Panc1 (cell line): Measurements from ENCODE around the gene DLG5. TPM values are rescaled to one million over a fixed set of nuclear protein-coding genes. Genes with fewer than 3 reads are reported as not detected.

ENCODE experiments used
- ATAC-seq: fragments of 200-7000 bp; cut with Tn5 transposase; 2 replicates; pipeline ENCODE4 v1.9.1; 2020; ENCODE audit warnings: mild to moderate bottlenecking, moderate library complexity
- BruUV-seq: library from RNA; stranded (reverse); fragments of 400-500 nt; replicated peaks from 2 replicates; lab custom pipeline; 2021; lab: Mats Ljungman, UMichigan
- CTCF ChIA-PET: fragments of 300-600 bp; sonication (Branson Sonifier 250); formaldehyde crosslinking; loops from one replicate; lab custom pipeline; 2022; ENCODE audit warnings: antibody characterized with exemption; lab: Charles Lee
- POLR2A ChIA-PET: fragments of 300-600 bp; sonication (Branson Sonifier 250); formaldehyde crosslinking; loops from one replicate; lab custom pipeline; 2022; ENCODE audit warnings: antibody characterized with exemption; lab: Charles Lee
- DNase-seq: peaks from one replicate; pipeline ENCODE4 v3.0.0-alpha.2; 2010; ENCODE audit warnings: low read depth, low spot score
- H3K27ac ChIP-seq: 2 replicates; pipeline ENCODE4 v1.5.1; 2011; ENCODE audit warnings: mild to moderate bottlenecking, low read length, inconsistent platforms
- H3K27me3 ChIP-seq: fragments of 200-500 bp; sonication (Bioruptor generic); 2 replicates; pipeline ENCODE4 v1.6.0; 2014; ENCODE audit warnings: low read length, inconsistent platforms; ENCODE audit not compliant: control insufficient read depth, insufficient read depth
- H3K36me3 ChIP-seq: fragments of 200-500 bp; sonication (Bioruptor generic); 2 replicates; pipeline ENCODE4 v1.5.1; 2014; ENCODE audit warnings: inconsistent platforms, mild to moderate bottlenecking, low read length, moderate library complexity; ENCODE audit not compliant: control insufficient read depth, insufficient read depth
- H3K4me1 ChIP-seq: 2 replicates; pipeline ENCODE4 v1.5.1; 2011; ENCODE audit warnings: inconsistent platforms, mild to moderate bottlenecking, low read length, moderate library complexity; ENCODE audit not compliant: control insufficient read depth, insufficient read depth
- H3K4me3 ChIP-seq, 2 experiments: 2 replicates each; pipeline ENCODE4 v1.5.1; 2011 to 2012; ENCODE audit warnings: low read depth in 2 of 2, low read length in 2 of 2, mild to moderate bottlenecking in 2 of 2, inconsistent platforms in 1 of 2, moderate library complexity in 1 of 2
- H3K9me3 ChIP-seq: fragments of 200-500 bp; sonication (Bioruptor generic); 2 replicates; pipeline ENCODE4 v1.5.1; 2014; ENCODE audit warnings: low read depth, mild to moderate bottlenecking, inconsistent platforms, low read length, moderate library complexity; ENCODE audit not compliant: control insufficient read depth, insufficient read depth
- CTCF ChIP-seq: fragments of 450-650 bp; IDR thresholded peaks from 2 replicates; pipeline ENCODE4 v1.5.1; 2017; ENCODE audit warnings: mild to moderate bottlenecking
- POLR2AphosphoS5 ChIP-seq: IDR thresholded peaks from 2 replicates; pipeline ENCODE4 v1.6.1; 2012; ENCODE audit warnings: mild to moderate bottlenecking, low read depth, low read length, moderate library complexity
- REST ChIP-seq, 2 experiments: IDR thresholded peaks; 2 replicates each; pipeline ENCODE4 v1.6.1; 2011 to 2012; ENCODE audit warnings: low read depth in 2 of 2, control low read depth in 1 of 2, low read length in 1 of 2, mild to moderate bottlenecking in 1 of 2, moderate library complexity in 1 of 2; ENCODE audit not compliant: insufficient read depth in 1 of 2
- SIN3A ChIP-seq: IDR thresholded peaks from 2 replicates; pipeline ENCODE4 v1.6.1; 2012; ENCODE audit warnings: low read depth, mild to moderate bottlenecking, low read length, moderate library complexity, borderline replicate concordance; ENCODE audit not compliant: insufficient read depth
- TCF7L2 ChIP-seq: IDR thresholded peaks from 2 replicates; pipeline ENCODE4 v1.6.1; 2011; ENCODE audit warnings: mild to moderate bottlenecking, low read depth, low read length, inconsistent platforms
- in situ Hi-C: cut with HindIII; loops from 2 replicates; pipeline ENCODE4 v1.10.0; 2016; ENCODE audit warnings: low sequenced_read_pairs, low pct_unique_long_range_greater_than_20kb
- intact Hi-C: fragments of 100-400 bp; cut with micrococcal nuclease; formaldehyde crosslinking; loops from one replicate; pipeline ENCODE4 v1.10.0; 2022; ENCODE audit not compliant: unreplicated experiment
- total RNA-seq: library from RNA; stranded (reverse); gene quantifications from one replicate; pipeline ENCODE4 v1.2.1, GENCODE V29; 2021; ENCODE audit not compliant: unreplicated experiment

The DLG5 gene
- total RNA-seq, 1 experiment from 2014 or later = 85.6 TPM

GRCh38 chr10:77801474-77802161 lies 124.9 kb downstream of the DLG5 start:
- no peaks in the 10 kb centered on the region for H3K4me1 ChIP-seq
- H3K27me3 ChIP-seq = no peaks in the 10 kb centered on the region
- ATAC-seq (no peak), DNase-seq (no peak)
- H3K36me3 ChIP-seq = peaks cover 8% of the 10 kb centered on the region; the same call in 1 of the 2 replicates
- BruUV-seq = no TSS peak
- H3K4me3 ChIP-seq = no peak overlapping the region
- TF ChIP-seq POLR2AphosphoS5 = no peak
- no peak for TF ChIP-seq CTCF
- TF ChIP-seq SIN3A = no peak
- no peak for TF ChIP-seq REST (IDR thresholded peaks at IDR 0.05; ENCODE audit: insufficient read depth in 1 of 2, low read depth in 2 of 2, low read length in 1 of 2)
- no peak for TF ChIP-seq TCF7L2
- no peak overlapping the region for H3K27ac ChIP-seq
- intact Hi-C loops (no loop called here), in situ Hi-C loops (no loop called here)
- ChIA-PET POLR2A (no interaction called here), CTCF (no interaction called here)
- H3K9me3 ChIP-seq = no peaks in the 10 kb centered on the region

GRCh38 chr10:77800738-77801266 lies 125.8 kb downstream of the DLG5 start:
- BruUV-seq = no TSS peak
- H3K4me1 ChIP-seq = no peaks in the 10 kb centered on the region
- ATAC-seq (no peak), DNase-seq (no peak)
- no peak overlapping the region for H3K27ac ChIP-seq
- no peaks in the 10 kb centered on the region for H3K27me3 ChIP-seq
- in situ Hi-C loops = no loop called here
- POLR2A ChIA-PET = no interaction called here
- CTCF ChIA-PET = interaction anchor here (0.5 kb wide), 1 partner anchor 76 kb away, joined by 3 read pairs; no protein-coding TSS in a partner anchor
- intact Hi-C loops = no loop called here
- H3K9me3 ChIP-seq = no peaks in the 10 kb centered on the region
- TF ChIP-seq SIN3A (no peak), CTCF (no peak), POLR2AphosphoS5 (no peak), TCF7L2 (no peak), REST (IDR thresholded peaks at IDR 0.05; ENCODE audit: insufficient read depth in 1 of 2, low read depth in 2 of 2, low read length in 1 of 2) (no peak)
- no peak overlapping the region for H3K4me3 ChIP-seq
- H3K36me3 ChIP-seq = peaks cover 9% of the 10 kb centered on the region; the same call in 1 of the 2 replicates
